HFF-Myc (cell line): Measurements from ENCODE around the gene DIPK1B.

Experiments used
- DNase-seq: peaks from one replicate; pipeline ENCODE4 v3.0.0-alpha.2; 2011; ENCODE audit warnings: low read depth; ENCODE audit errors: extremely low read depth
- H3K4me3 ChIP-seq: replicated peaks from 2 replicates; pipeline ENCODE4 v1.5.1; 2011; ENCODE audit warnings: low read depth, mild to moderate bottlenecking, control low read depth, low read length
- CTCF ChIP-seq: IDR thresholded peaks from 2 replicates; pipeline ENCODE4 v1.5.1; 2012; ENCODE audit warnings: mild to moderate bottlenecking, low read depth, low read length, control low read depth; ENCODE audit errors: missing control alignments

The DIPK1B gene

DNA sequence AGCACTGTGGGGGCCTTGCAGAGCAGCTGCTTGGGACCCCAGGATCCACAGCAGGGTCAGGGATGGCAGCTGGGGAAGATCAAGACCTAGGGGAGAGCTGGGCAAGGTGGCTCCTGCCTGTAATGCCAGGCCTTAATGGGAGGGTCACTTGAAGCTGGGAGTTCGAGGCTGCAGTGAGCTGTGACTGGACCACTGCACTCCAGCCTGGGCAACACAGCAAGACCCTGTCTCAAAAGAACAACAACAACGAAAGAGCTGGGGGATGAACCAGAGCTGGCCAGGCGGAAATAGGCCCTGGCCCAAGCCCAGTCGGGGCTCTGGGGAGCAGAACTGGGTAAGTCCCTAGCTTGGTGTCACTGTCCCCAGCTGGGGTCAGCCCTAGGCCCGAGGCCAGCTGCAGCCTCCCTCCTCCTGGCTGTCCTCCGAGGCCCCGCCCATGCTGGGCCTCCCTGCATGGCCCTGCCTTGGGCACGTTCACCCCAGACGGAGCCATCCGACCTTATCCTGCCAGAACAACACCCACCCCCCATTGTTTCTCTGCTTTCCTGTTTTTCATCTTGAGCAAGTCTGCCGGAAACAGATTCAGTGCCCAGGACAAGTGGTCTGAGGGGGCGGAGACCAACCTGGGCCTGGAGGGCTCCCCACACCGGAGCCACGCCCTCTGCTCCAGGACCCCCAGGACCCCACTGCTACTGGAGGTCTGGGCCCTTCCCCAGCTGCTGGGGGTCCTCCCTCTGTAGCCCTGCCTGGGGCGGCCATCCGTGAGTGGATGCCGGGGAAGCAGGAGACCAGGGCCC lies 1.9 kb downstream of the DIPK1B start:
- TF ChIP-seq CTCF = no peak
- DNase-seq = no peak
- H3K4me3 ChIP-seq = no peak overlapping the region

GRCh38 chr9:136714893-136715274 lies 2.5 kb downstream of the DIPK1B start:
- TF ChIP-seq CTCF = no peak
- H3K4me3 ChIP-seq = no peak overlapping the region
- DNase-seq = no peak

DNA sequence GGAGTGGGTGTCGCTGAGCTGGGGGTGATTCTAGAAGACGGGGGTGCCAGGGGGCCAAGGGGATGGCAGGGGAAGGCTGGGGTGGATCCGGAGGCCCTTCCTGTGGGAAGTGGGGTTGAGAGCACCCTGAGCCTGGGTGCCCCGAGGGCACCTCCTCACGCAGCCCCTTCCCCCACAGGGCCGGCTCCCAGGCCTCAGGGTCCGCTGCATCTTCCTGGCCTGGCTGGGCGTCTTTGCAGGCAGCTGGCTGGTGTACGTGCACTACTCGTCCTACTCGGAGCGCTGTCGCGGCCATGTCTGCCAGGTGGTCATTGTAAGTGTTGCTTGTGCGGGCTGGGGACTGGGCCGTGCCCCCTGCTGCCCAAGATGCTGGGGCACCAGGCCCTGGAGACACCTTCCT lies 5.0 kb downstream of the DIPK1B start:
- H3K4me3 ChIP-seq = no peak overlapping the region
- no peak for TF ChIP-seq CTCF
- no peak for DNase-seq

DNA sequence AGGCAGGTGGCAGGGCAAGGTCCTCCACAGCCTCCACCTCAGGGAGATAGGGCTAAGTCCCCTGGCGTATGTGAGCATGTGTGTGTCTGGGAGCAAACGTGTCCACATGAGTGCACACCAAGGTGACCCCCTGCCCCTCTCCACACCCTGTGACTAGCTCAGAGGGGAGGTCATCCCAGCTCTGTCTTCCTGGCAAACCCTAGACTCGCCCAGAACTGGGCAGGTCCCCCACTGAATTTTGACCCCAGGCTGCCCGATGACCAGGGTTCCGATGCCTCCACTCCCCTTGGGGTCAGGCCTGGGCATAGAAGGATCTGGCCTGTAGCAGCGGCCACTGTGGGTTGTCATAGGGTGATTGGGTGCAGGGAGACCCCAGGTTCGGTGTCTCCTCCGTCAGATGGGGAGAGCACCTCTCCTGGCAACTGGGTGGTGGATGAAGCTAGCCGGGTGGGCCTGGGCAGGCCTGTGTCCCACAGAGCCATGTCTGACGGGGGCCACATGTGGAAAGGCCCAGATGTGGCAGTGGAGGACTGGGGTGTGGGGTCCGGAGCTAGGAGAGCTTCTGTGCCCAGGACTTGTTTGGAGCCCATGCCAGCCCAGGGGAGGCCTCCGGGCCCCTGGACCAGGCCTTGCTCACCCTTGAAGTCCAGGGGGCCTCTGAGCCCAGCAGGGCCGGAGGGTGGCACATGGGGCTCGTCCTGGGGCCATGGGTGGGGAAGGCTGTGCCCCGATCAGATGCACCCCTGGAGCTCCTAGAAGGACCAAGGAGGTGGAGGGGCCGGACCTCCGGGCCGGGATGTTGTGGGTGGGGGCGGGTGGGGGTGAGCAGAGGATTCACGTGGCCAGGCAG lies 6.2 kb downstream of the DIPK1B start:
- DNase-seq = no peak
- H3K4me3 ChIP-seq = no peak overlapping the region
- TF ChIP-seq CTCF = no peak

- no peak for DNase-seq
- H3K4me3 ChIP-seq = no peak overlapping the region
- no peak for TF ChIP-seq CTCF
Observed at GRCh38 chr9:136719195-136719880, 7.0 kb downstream of the DIPK1B start.

DNA sequence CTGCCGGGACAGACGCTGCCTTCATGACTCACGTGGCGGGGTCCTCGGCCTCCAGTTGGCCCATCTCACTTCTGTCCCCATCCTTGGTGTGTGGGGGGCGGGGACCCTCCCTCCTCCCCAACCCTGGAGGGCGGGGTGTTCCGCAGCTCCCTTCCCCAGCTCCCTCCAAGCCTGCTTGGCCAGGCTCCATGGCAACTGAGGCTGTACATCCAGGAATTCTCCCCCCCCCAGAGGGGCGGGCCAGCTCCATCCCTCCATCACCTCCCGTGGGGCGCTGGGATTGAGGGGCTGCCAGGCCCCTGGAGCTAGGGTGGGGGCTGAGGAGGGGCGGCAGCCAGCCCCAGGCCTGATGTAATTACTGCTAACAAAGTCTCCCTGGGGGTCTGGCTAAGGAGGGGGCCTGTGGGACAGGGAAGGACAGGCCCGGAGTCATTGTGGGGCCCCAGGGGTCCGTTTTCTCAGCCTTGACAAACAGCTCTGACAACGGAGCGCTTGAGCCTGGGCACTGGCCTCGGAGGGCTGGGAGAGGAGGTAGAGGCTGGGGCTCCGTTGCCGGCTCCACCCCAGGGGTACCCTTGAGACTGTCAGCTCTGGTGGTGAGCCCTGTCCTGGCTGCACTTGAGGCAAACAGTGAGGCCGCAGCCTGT lies 8.0 kb downstream of the DIPK1B start:
- no peak for TF ChIP-seq CTCF
- no peak overlapping the region for H3K4me3 ChIP-seq
- no peak for DNase-seq
